Measurements from ENCODE around the gene COG8. TPM values are rescaled to one million over a fixed set of nuclear protein-coding genes. Genes with fewer than 3 reads are reported as not detected.

Gene COG8
- total RNA-seq, 1 experiment from 2014 or later: 41.9 TPM

DNA sequence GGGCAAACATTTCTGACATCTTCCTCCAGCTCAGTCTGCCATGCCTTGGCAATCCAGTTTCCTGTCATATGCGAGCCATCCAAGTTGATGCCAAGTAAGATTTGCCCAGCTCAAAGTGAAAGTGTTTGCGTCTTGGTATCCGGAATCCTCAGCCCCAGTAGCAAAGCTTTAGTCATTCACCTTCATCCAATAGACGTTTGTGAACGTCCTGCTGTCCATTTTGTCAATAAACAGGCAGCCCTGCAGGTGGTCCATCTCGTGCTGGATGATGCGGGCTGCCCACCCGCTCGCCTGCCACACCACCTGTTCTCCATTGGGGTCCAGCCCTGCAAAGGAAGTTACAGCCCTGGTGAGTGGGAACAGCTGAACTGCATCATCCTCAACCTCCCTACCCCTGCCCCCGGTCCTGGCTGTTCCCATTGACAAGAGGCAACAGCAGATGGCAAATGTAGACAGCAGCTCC is 10.5 kb downstream of the COG8 start:
- H2AFZ ChIP-seq: no peak overlapping the region
- H3K4me1 ChIP-seq (replicated peaks; ENCODE audit: insufficient read depth): peaks cover 44% of the 10 kb centered on the region
- BruUV-seq (replicated peaks): no TSS peak
- H3K9me3 ChIP-seq (ENCODE audit: insufficient read depth, low read depth): no peaks in the 10 kb centered on the region
- H4K20me1 ChIP-seq (ENCODE audit: insufficient read depth): peaks cover 57% of the 10 kb centered on the region
- H3K4me2 ChIP-seq: peak overlapping the region; percentile 98
- H3K27ac ChIP-seq: no peak overlapping the region
- peaks cover 60% of the 10 kb centered on the region for H3K79me2 ChIP-seq (ENCODE audit: low read depth)
- peaks cover 31% of the 10 kb centered on the region; the same call in 1 of the 2 replicates for H3F3A ChIP-seq (ENCODE audit: insufficient read depth, low read depth)
- ChIA-PET CTCF (no interaction called here), POLR2A (ENCODE audit: unreplicated experiment) (interaction anchor here (0.7 kb wide), 1 partner anchor 1150 kb away, joined by 6 read pairs; no protein-coding TSS in a partner anchor)
- peak in 1 of 2 experiments; percentile 49 for DNase-seq
- intact Hi-C loops (cut with micrococcal nuclease; ENCODE audit: unreplicated experiment): no loop called here
- H3K4me3 ChIP-seq: peak overlapping the region; percentile 87
- no peaks in the 10 kb centered on the region for H3K9me2 ChIP-seq (ENCODE audit: insufficient read depth)
- TF ChIP-seq EZH2 (IDR thresholded peaks at IDR 0.05; ENCODE audit: low read depth): no peak
- TF ChIP-seq, protein P1, sequence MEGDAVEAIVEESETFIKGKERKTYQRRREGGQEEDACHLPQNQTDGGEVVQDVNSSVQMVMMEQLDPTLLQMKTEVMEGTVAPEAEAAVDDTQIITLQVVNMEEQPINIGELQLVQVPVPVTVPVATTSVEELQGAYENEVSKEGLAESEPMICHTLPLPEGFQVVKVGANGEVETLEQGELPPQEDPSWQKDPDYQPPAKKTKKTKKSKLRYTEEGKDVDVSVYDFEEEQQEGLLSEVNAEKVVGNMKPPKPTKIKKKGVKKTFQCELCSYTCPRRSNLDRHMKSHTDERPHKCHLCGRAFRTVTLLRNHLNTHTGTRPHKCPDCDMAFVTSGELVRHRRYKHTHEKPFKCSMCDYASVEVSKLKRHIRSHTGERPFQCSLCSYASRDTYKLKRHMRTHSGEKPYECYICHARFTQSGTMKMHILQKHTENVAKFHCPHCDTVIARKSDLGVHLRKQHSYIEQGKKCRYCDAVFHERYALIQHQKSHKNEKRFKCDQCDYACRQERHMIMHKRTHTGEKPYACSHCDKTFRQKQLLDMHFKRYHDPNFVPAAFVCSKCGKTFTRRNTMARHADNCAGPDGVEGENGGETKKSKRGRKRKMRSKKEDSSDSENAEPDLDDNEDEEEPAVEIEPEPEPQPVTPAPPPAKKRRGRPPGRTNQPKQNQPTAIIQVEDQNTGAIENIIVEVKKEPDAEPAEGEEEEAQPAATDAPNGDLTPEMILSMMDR (conservative IDR thresholded peaks at IDR 0.05): no peak
- H3K27me3 ChIP-seq (ENCODE audit: insufficient read depth, low read depth): no peaks in the 10 kb centered on the region
- peaks cover 23% of the 10 kb centered on the region for H3K36me3 ChIP-seq (ENCODE audit: low read depth)

DNA sequence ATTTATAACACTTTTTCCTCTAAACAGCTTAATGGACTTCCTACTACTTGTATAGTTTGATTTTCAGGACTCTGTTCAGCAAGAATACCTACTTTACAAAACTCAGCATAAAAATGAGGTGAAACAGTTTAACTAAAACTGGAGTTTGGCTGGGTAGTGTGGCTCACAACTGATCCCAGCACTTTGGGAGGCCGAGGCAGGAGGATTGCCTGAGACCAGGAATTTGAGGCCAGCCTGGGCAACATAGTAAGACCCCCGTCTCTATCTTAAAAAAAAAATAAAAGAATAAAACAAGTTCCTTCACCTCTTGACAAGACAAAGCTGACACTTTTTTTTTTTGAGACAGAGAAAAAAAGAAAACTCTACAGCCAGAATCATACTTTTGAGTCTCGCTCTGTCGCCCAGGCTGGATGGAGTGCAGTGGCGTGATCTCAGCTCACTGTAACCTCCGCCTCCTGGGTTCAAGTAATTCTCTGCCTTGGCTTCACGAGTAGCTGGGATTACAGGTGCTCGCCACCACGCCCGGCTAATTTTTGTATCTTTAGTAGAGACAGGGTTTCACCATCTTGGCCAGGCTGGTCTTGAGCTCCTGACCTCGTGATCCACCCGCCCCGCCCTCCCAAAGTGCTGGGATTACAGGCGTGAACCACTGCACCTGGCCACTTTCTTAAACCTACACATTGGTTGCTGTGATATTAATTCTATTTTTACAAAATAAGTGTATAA is 11.6 kb downstream of the COG8 start:
- DNase-seq: no peak
- H3K9me3 ChIP-seq (ENCODE audit: insufficient read depth, low read depth): no peaks in the 10 kb centered on the region
- peak overlapping the region; percentile 87 for H3K4me3 ChIP-seq
- TF ChIP-seq EZH2 (IDR thresholded peaks at IDR 0.05; ENCODE audit: low read depth): no peak
- TF ChIP-seq, protein P1 (conservative IDR thresholded peaks at IDR 0.05): no peak
- H3K4me1 ChIP-seq (replicated peaks; ENCODE audit: insufficient read depth): peaks cover 44% of the 10 kb centered on the region
- H3K27me3 ChIP-seq (ENCODE audit: insufficient read depth, low read depth): no peaks in the 10 kb centered on the region
- CTCF ChIA-PET: interaction anchor here (0.5 to 0.6 kb wide), 3 partner anchors 42 to 483 kb away, joined by 5 to 11 read pairs (median 8); no protein-coding TSS in a partner anchor
- H3K9me2 ChIP-seq (ENCODE audit: insufficient read depth): no peaks in the 10 kb centered on the region
- H4K20me1 ChIP-seq (ENCODE audit: insufficient read depth): peaks cover 66% of the 10 kb centered on the region
- peaks cover 70% of the 10 kb centered on the region for H3K79me2 ChIP-seq (ENCODE audit: low read depth)
- H3K27ac ChIP-seq: no peak overlapping the region
- peaks cover 22% of the 10 kb centered on the region for H3K36me3 ChIP-seq (ENCODE audit: low read depth)
- H3K4me2 ChIP-seq: peak overlapping the region; percentile 98
- H3F3A ChIP-seq (ENCODE audit: insufficient read depth, low read depth): peaks cover 32% of the 10 kb centered on the region; the same call in 1 of the 2 replicates
- no peak overlapping the region for H2AFZ ChIP-seq
- POLR2A ChIA-PET (ENCODE audit: unreplicated experiment): no interaction called here
- BruUV-seq (replicated peaks): no TSS peak
- intact Hi-C loops (cut with micrococcal nuclease; ENCODE audit: unreplicated experiment): no loop called here

DNA sequence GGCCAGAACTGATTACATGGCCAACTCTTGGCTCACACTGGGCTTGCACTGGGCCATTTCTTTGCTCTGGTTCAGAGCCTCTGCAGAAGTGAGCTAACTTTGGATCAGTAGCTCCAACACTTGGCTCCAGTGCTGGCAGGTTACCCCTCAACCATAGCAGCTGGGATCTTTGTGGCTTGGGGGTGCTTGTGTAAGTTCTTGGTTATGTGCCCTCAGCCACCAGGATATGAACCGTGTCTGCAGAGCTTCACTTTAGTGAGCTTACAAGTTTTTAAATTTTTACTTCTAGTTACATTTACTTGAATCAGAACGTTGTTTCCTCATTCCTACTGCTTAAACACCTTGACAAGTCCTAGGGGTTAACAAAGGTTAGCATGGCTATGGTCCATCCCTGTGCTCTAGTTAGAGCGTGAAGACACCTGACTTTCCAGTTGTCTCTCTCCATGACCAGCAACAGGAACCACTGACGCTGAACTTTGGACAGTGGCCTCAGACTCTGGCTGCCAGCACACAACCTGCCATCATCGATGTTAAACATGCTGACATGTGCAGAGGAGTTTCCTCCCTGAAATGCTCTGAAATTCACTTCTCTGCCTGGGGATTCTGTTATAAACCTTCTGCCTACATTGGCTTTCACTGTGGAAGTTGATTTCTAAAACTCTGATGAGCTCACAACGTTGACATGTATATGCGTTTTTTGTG is 13.0 kb downstream of the COG8 start:
- intact Hi-C loops (cut with micrococcal nuclease; ENCODE audit: unreplicated experiment): no loop called here
- H3K4me1 ChIP-seq (replicated peaks; ENCODE audit: insufficient read depth): peaks cover 41% of the 10 kb centered on the region
- H3K36me3 ChIP-seq (ENCODE audit: low read depth): peaks cover 22% of the 10 kb centered on the region
- H3K9me2 ChIP-seq (ENCODE audit: insufficient read depth): no peaks in the 10 kb centered on the region
- ChIA-PET CTCF (no interaction called here), POLR2A (ENCODE audit: unreplicated experiment) (interaction anchor here (0.5 kb wide), 1 partner anchor 450 kb away, joined by 7 read pairs; no protein-coding TSS in a partner anchor)
- peaks cover 75% of the 10 kb centered on the region for H4K20me1 ChIP-seq (ENCODE audit: insufficient read depth)
- H3K9me3 ChIP-seq (ENCODE audit: insufficient read depth, low read depth): no peaks in the 10 kb centered on the region
- no peak overlapping the region for H2AFZ ChIP-seq
- peaks cover 29% of the 10 kb centered on the region; the same call in 1 of the 2 replicates for H3F3A ChIP-seq (ENCODE audit: insufficient read depth, low read depth)
- TF ChIP-seq EZH2 (IDR thresholded peaks at IDR 0.05; ENCODE audit: low read depth): no peak
- TF ChIP-seq, protein P1 (conservative IDR thresholded peaks at IDR 0.05): no peak
- no peak for DNase-seq
- H3K4me3 ChIP-seq: no peak overlapping the region; the same call in 1 of the 2 replicates
- no peak overlapping the region for H3K27ac ChIP-seq
- peak overlapping the region; percentile 98 for H3K4me2 ChIP-seq
- peaks cover 75% of the 10 kb centered on the region for H3K79me2 ChIP-seq (ENCODE audit: low read depth)
- H3K27me3 ChIP-seq (ENCODE audit: insufficient read depth, low read depth): no peaks in the 10 kb centered on the region
- no TSS peak for BruUV-seq (replicated peaks)
